Breast epithelium (tissue), 3 donors: ENCODE measurements around the gene BLNK.

ENCODE experiments used
- CTCF ChIP-seq, 3 donors: fragments of 450-650 bp; IDR thresholded peaks; one replicate each; pipeline ENCODE4 v1.5.1; 2016 to 2017; ENCODE audit warnings: antibody characterized with exemption in 3 of 3, mild to moderate bottlenecking in 3 of 3, moderate library complexity in 3 of 3
- POLR2AphosphoS5 ChIP-seq, 3 donors: sonication (generic); formaldehyde crosslinking; IDR thresholded peaks; one replicate each; pipeline ENCODE4 v1.6.1; 2017; ENCODE audit warnings: antibody characterized with exemption in 3 of 3

GRCh38 chr10:96276426-96276825 lies 5.1 kb upstream of the BLNK start:
- TF ChIP-seq CTCF (IDR thresholded peaks at IDR 0.05), result no peak
- TF ChIP-seq POLR2AphosphoS5 (IDR thresholded peaks at IDR 0.05), result no peak
